Caco-2 (cell line): ENCODE measurements around the gene CD99L2. TPM values are rescaled to one million over a fixed set of nuclear protein-coding genes. Genes with fewer than 3 reads are reported as not detected.

Experiments
- BruUV-seq: library from RNA; stranded (reverse); fragments of 400-500 nt; replicated peaks from 2 replicates; lab custom pipeline; 2021; lab: Mats Ljungman, UMichigan
- CTCF ChIA-PET: fragments of 300-600 bp; sonication (Branson Sonifier 250); formaldehyde crosslinking; loops from one replicate; lab custom pipeline; 2022; ENCODE audit warnings: antibody characterized with exemption; lab: Charles Lee
- POLR2A ChIA-PET: fragments of 300-600 bp; sonication (Branson Sonifier 250); formaldehyde crosslinking; loops from one replicate; lab custom pipeline; 2022; ENCODE audit warnings: antibody characterized with exemption; lab: Charles Lee
- DNase-seq, 2 experiments: peaks; one replicate each; pipeline versions ENCODE4 v3.0.0 to v3.0.0-alpha.2; 2020 to 2022
- H3K27me3 ChIP-seq: replicated peaks from 2 replicates; pipeline ENCODE4 v1.6.0; 2011; ENCODE audit warnings: low read length; ENCODE audit not compliant: control insufficient read depth, insufficient read depth
- H3K36me3 ChIP-seq: 2 replicates; pipeline ENCODE4 v1.5.1; 2011; ENCODE audit warnings: low read length; ENCODE audit not compliant: control insufficient read depth, insufficient read depth
- H3K4me1 ChIP-seq: fragments of 250-450 bp; sonication (Bioruptor Pico); 2 replicates; pipeline ENCODE4 v1.5.1; 2020; ENCODE audit warnings: mild to moderate bottlenecking
- H3K4me3 ChIP-seq: 2 replicates; pipeline ENCODE4 v1.5.1; 2011; ENCODE audit warnings: low read depth, mild to moderate bottlenecking, control low read depth, low read length
- H3K9me3 ChIP-seq: fragments of 250-450 bp; sonication (Bioruptor Pico); 2 replicates; pipeline ENCODE4 v1.5.1; 2020; ENCODE audit warnings: mild to moderate bottlenecking, moderate library complexity
- H3K27ac Mint-ChIP-seq: one replicate; pipeline ENCODE4 v1.8.0; 2022; ENCODE audit warnings: mixed read lengths; ENCODE audit not compliant: unreplicated experiment
- H3K27me3 Mint-ChIP-seq: one replicate; pipeline ENCODE4 v1.8.0; 2022; ENCODE audit warnings: mixed read lengths; ENCODE audit not compliant: insufficient read depth, unreplicated experiment
- H3K36me3 Mint-ChIP-seq: one replicate; pipeline ENCODE4 v1.8.0; 2022; ENCODE audit warnings: mild to moderate bottlenecking, mixed read lengths; ENCODE audit not compliant: insufficient read depth, unreplicated experiment
- H3K4me1 Mint-ChIP-seq: one replicate; pipeline ENCODE4 v1.8.0; 2022; ENCODE audit warnings: low read depth, mixed read lengths; ENCODE audit not compliant: unreplicated experiment
- H3K4me3 Mint-ChIP-seq: one replicate; pipeline ENCODE4 v1.8.0; 2022; ENCODE audit warnings: mild to moderate bottlenecking, moderate library complexity, mixed read lengths; ENCODE audit not compliant: unreplicated experiment
- H3K9me3 Mint-ChIP-seq: one replicate; pipeline ENCODE4 v1.8.0; 2022; ENCODE audit warnings: mixed read lengths; ENCODE audit not compliant: unreplicated experiment
- CTCF ChIP-seq, 2 experiments: fragments of 200-600 bp in 1 of 2; IDR thresholded peaks; 1 replicate in 1 of 2; 2 replicates in 1 of 2; pipeline versions ENCODE4 v1.5.1 to v1.8.0; 2011 to 2022; ENCODE audit warnings: antibody characterized with exemption in 1 of 2, control low read depth in 1 of 2, inconsistent platforms in 1 of 2, low read depth in 1 of 2, low read length in 1 of 2, mild to moderate bottlenecking in 1 of 2, moderate library complexity in 1 of 2; ENCODE audit not compliant: insufficient read depth in 1 of 2, severe bottlenecking in 1 of 2, unreplicated experiment in 1 of 2
- intact Hi-C: fragments of 100-400 bp; cut with micrococcal nuclease; formaldehyde crosslinking; loops from one replicate; pipeline ENCODE4 v1.10.0; 2022; ENCODE audit not compliant: unreplicated experiment
- total RNA-seq: library from RNA; stranded (reverse); gene quantifications from 2 replicates; pipeline ENCODE4 v1.2.3, GENCODE V29; 2022

The CD99L2 gene
- total RNA-seq, 1 experiment from 2014 or later: 8.6 TPM

DNA sequence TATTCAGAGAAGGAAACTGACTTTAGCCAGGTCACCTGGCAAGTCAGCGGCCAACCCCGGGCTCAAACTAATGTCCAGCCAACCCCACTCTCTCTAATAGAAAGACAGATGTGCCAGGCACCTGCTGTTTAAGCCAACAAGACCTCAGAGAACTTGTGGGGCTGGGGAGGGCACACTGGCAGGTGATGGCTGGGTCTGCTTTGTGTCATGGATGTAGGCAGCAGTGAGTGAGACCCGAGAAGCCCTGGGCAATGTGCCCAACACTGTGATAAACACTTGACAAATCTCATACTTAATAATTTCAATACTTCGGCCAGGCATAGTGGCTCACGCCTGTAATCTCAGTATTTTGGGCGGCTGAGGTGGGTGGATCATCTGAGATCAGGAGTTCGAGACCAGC, 9.0 kb upstream of the CD99L2 start:
- BruUV-seq: no TSS peak
- DNase-seq: no peak
- H3K4me3 Mint-ChIP-seq: no peak overlapping the region
- no peak for TF ChIP-seq CTCF (IDR thresholded peaks at IDR 0.05; ENCODE audit: insufficient read depth in 1 of 2, low read depth in 1 of 2, low read length in 1 of 2, severe bottlenecking in 1 of 2, unreplicated experiment in 1 of 2)
- no peak overlapping the region for H3K27ac Mint-ChIP-seq
- no peaks in the 10 kb centered on the region for H3K27me3 ChIP-seq
- no peaks in the 10 kb centered on the region for H3K4me1 ChIP-seq
- intact Hi-C loops: no loop called here
- ChIA-PET CTCF (no interaction called here), POLR2A (no interaction called here)
- H3K36me3 Mint-ChIP-seq: no peaks in the 10 kb centered on the region
- H3K4me3 ChIP-seq: no peak overlapping the region
- no peaks in the 10 kb centered on the region for H3K36me3 ChIP-seq
- H3K9me3 ChIP-seq: no peaks in the 10 kb centered on the region
- H3K27me3 Mint-ChIP-seq: peaks cover 13% of the 10 kb centered on the region
- H3K9me3 Mint-ChIP-seq: no peaks in the 10 kb centered on the region
- no peaks in the 10 kb centered on the region for H3K4me1 Mint-ChIP-seq

- CTCF ChIA-PET: no interaction called here
- no peak overlapping the region for H3K27ac Mint-ChIP-seq
- no peak overlapping the region for H3K4me3 Mint-ChIP-seq
- H3K27me3 ChIP-seq: no peaks in the 10 kb centered on the region
- H3K36me3 Mint-ChIP-seq: no peaks in the 10 kb centered on the region
- no peaks in the 10 kb centered on the region for H3K36me3 ChIP-seq
- peaks cover 13% of the 10 kb centered on the region for H3K27me3 Mint-ChIP-seq
- intact Hi-C loops: no loop called here
- no peak overlapping the region for H3K4me3 ChIP-seq
- no peaks in the 10 kb centered on the region for H3K9me3 ChIP-seq
- DNase-seq: no peak
- H3K4me1 ChIP-seq: no peaks in the 10 kb centered on the region
- POLR2A ChIA-PET: no interaction called here
- H3K9me3 Mint-ChIP-seq: no peaks in the 10 kb centered on the region
- no TSS peak for BruUV-seq
- H3K4me1 Mint-ChIP-seq: no peaks in the 10 kb centered on the region
- TF ChIP-seq CTCF (IDR thresholded peaks at IDR 0.05; ENCODE audit: insufficient read depth in 1 of 2, low read depth in 1 of 2, low read length in 1 of 2, severe bottlenecking in 1 of 2, unreplicated experiment in 1 of 2): no peak
Measured at GRCh38 chrX:150906694-150907093, 8.2 kb upstream of the CD99L2 start.

GRCh38 chrX:150905293-150905692, 6.8 kb upstream of the CD99L2 start:
- ChIA-PET CTCF (no interaction called here), POLR2A (no interaction called here)
- Histone ChIP-seq H3K27me3 (no peaks in the 10 kb centered on the region), H3K4me3 (no peak overlapping the region), H3K36me3 (no peaks in the 10 kb centered on the region), H3K4me1 (no peaks in the 10 kb centered on the region), H3K9me3 (no peaks in the 10 kb centered on the region)
- Mint-ChIP-seq H3K4me3 (no peak overlapping the region), H3K36me3 (no peaks in the 10 kb centered on the region), H3K9me3 (no peaks in the 10 kb centered on the region), H3K27me3 (peaks cover 13% of the 10 kb centered on the region), H3K4me1 (no peaks in the 10 kb centered on the region), H3K27ac (no peak overlapping the region)
- no peak for DNase-seq
- no TSS peak for BruUV-seq
- intact Hi-C loops: no loop called here
- TF ChIP-seq CTCF (IDR thresholded peaks at IDR 0.05; ENCODE audit: insufficient read depth in 1 of 2, low read depth in 1 of 2, low read length in 1 of 2, severe bottlenecking in 1 of 2, unreplicated experiment in 1 of 2): no peak
